ENCODE measurements around the gene ZIC5. TPM values are rescaled to one million over a fixed set of nuclear protein-coding genes. Genes with fewer than 3 reads are reported as not detected.

ZIC5 gene
- total and polyA plus RNA-seq, 2 of the 13 experiments (the other 11 are each of a cell fraction or from before 2014, with no cell fraction given), result 0.02 to 0.07 TPM

GRCh38 chr13:99956473-99957349 lies 14.9 kb downstream of the ZIC5 start (continued):
- peak; percentile 56 for TF ChIP-seq PAXIP1 (CRISPR knock-in tag; conservative IDR thresholded peaks at IDR 0.05)
- TF ChIP-seq HIC2 (CRISPR knock-in tag; IDR thresholded peaks at IDR 0.05; ENCODE audit: low read depth), result 0 out of 2 replicates have a peak, but pooled peaks have one; percentile 38
- peak; percentile 86 for TF ChIP-seq ZNF503 (CRISPR knock-in tag; IDR thresholded peaks at IDR 0.05)
- TF ChIP-seq ZBED4 (CRISPR knock-in tag; IDR thresholded peaks at IDR 0.05; ENCODE audit: borderline replicate concordance), result 0 out of 2 replicates have a peak, but pooled peaks have one; percentile 39
- TF ChIP-seq CTCF (CRISPR knock-in tag; IDR thresholded peaks at IDR 0.05), result peak; percentile 27
- TF ChIP-seq ZNF850 (CRISPR knock-in tag; conservative IDR thresholded peaks at IDR 0.05), result no peak
- TF ChIP-seq MAF1 (CRISPR knock-in tag; IDR thresholded peaks at IDR 0.05; ENCODE audit: borderline replicate concordance), result no peak
- TF ChIP-seq ZNF17 (CRISPR knock-in tag; IDR thresholded peaks at IDR 0.05), result no peak
- no peak for TF ChIP-seq MLLT10 (CRISPR knock-in tag; IDR thresholded peaks at IDR 0.05)
- TF ChIP-seq SAP130 (CRISPR knock-in tag; IDR thresholded peaks at IDR 0.05; ENCODE audit: low read depth), result peak; percentile 61
- peak; percentile 44; the same call in 1 of the 2 replicates for TF ChIP-seq CREM (IDR thresholded peaks at IDR 0.05)
- no peak for TF ChIP-seq CREM (CRISPR knock-in tag; IDR thresholded peaks at IDR 0.05)
- no peak for TF ChIP-seq NONO (IDR thresholded peaks at IDR 0.05)
- peak; percentile 36; the same call in 1 of the 2 replicates for TF ChIP-seq NONO (CRISPR knock-in tag; conservative IDR thresholded peaks at IDR 0.05)
- peak; percentile 64; the same call in 1 of the 2 replicates for TF ChIP-seq ZNF556 (CRISPR knock-in tag; IDR thresholded peaks at IDR 0.05; ENCODE audit: borderline replicate concordance)
